ENCODE data around the gene KCNK5. TPM values are rescaled to one million over a fixed set of nuclear protein-coding genes. Genes with fewer than 3 reads are reported as not detected.

KCNK5 gene
- total RNA-seq, 1 experiment from 2014 or later, result 19.8 TPM

DNA sequence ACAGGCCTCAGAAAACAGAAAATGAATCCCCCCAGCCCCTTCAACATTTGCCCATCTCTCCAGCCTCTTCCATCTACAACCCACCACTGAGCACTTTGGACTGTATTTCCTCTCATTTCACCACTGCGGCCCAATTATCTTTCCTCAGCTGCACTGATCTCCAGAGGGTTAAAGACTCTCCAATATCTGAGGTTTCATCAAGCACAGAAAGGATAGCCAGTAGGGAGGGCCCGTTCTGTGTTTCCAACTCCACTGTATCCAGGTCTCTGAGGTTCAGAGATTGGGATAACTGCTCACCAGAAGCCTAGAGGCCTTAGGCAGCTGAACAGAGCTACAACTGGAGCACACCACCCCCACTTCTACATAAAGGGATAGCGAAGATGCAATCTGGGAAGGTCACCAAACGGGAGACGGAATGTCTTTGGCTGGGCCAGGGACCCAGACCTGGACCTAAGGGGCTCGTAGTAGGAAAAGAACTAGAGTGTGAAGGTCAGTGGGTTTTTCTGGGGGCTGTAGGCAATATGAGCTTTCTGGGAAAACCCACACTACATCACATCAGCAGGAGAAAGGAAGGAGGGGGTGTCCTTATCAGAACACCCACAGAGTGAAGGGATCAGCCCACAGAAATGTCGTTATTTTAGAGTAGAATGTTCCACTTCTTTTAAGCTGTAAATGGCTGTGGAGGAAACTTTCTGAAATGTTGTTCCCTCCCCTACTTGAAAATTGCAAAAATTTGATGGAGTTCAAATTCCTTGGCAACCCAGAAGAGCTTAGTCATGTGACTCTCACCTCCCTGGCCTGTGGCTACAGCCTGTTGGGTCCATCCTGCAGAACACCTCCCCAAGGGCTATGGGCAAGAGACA, 7.3 kb downstream of the KCNK5 start:
- no peaks in the 10 kb centered on the region for H3K9me3 ChIP-seq
- Mint-ChIP-seq H3K27ac (ENCODE audit: unreplicated experiment) (no peak overlapping the region), H3K9me3 (ENCODE audit: unreplicated experiment) (no peaks in the 10 kb centered on the region), H3K36me3 (ENCODE audit: insufficient read depth, unreplicated experiment) (peaks cover 45% of the 10 kb centered on the region), H3K4me1 (ENCODE audit: low read depth, unreplicated experiment) (peaks cover 28% of the 10 kb centered on the region), H3K27me3 (ENCODE audit: insufficient read depth, unreplicated experiment) (no peaks in the 10 kb centered on the region), H3K4me3 (ENCODE audit: unreplicated experiment) (no peak overlapping the region)
- no peaks in the 10 kb centered on the region for H3K27me3 ChIP-seq (replicated peaks; ENCODE audit: control insufficient read depth, insufficient read depth, low read length)
- TF ChIP-seq, protein P1, sequence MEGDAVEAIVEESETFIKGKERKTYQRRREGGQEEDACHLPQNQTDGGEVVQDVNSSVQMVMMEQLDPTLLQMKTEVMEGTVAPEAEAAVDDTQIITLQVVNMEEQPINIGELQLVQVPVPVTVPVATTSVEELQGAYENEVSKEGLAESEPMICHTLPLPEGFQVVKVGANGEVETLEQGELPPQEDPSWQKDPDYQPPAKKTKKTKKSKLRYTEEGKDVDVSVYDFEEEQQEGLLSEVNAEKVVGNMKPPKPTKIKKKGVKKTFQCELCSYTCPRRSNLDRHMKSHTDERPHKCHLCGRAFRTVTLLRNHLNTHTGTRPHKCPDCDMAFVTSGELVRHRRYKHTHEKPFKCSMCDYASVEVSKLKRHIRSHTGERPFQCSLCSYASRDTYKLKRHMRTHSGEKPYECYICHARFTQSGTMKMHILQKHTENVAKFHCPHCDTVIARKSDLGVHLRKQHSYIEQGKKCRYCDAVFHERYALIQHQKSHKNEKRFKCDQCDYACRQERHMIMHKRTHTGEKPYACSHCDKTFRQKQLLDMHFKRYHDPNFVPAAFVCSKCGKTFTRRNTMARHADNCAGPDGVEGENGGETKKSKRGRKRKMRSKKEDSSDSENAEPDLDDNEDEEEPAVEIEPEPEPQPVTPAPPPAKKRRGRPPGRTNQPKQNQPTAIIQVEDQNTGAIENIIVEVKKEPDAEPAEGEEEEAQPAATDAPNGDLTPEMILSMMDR (IDR thresholded peaks at IDR 0.05; ENCODE audit: insufficient read depth in 1 of 2, low read depth in 1 of 2, low read length in 1 of 2, severe bottlenecking in 1 of 2, unreplicated experiment in 1 of 2), result no peak
- H3K36me3 ChIP-seq (ENCODE audit: control insufficient read depth, insufficient read depth, low read length), result no peaks in the 10 kb centered on the region; the same call in 1 of the 2 replicates
- ChIA-PET CTCF (no interaction called here), POLR2A (no interaction called here)
- H3K4me3 ChIP-seq (ENCODE audit: low read depth, low read length), result no peak overlapping the region
- H3K4me1 ChIP-seq, result peaks cover 32% of the 10 kb centered on the region
- no TSS peak for BruUV-seq (replicated peaks)
- intact Hi-C loops (cut with micrococcal nuclease; ENCODE audit: unreplicated experiment), result no loop called here
- no peak for DNase-seq

DNA sequence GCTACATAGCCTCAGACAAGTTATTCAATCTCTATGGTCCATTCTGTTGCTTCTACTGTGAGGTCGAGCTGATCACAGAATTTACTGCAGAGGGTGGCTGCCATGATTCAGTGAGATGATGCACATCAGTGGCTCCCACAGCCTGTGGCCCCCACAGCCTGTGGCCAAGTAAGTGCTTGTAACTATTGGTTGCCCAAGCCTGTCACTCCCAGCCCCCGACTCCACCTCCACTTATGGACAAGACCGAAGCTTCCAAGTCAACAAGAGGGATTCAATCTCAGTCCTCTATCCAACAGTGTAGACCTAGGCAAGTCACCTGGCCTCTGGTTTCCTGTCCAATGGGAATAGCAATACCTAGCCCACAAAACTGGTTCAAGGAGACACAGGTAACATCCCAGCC, 8.2 kb downstream of the KCNK5 start:
- BruUV-seq (replicated peaks), result no TSS peak
- Mint-ChIP-seq H3K27ac (ENCODE audit: unreplicated experiment) (no peak overlapping the region), H3K9me3 (ENCODE audit: unreplicated experiment) (no peaks in the 10 kb centered on the region), H3K36me3 (ENCODE audit: insufficient read depth, unreplicated experiment) (peaks cover 47% of the 10 kb centered on the region), H3K27me3 (ENCODE audit: insufficient read depth, unreplicated experiment) (no peaks in the 10 kb centered on the region), H3K4me1 (ENCODE audit: low read depth, unreplicated experiment) (peaks cover 25% of the 10 kb centered on the region), H3K4me3 (ENCODE audit: unreplicated experiment) (no peak overlapping the region)
- ChIA-PET POLR2A (no interaction called here), CTCF (no interaction called here)
- Histone ChIP-seq H3K4me1 (peaks cover 28% of the 10 kb centered on the region), H3K4me3 (ENCODE audit: low read depth, low read length) (no peak overlapping the region), H3K9me3 (no peaks in the 10 kb centered on the region), H3K27me3 (replicated peaks; ENCODE audit: control insufficient read depth, insufficient read depth, low read length) (no peaks in the 10 kb centered on the region), H3K36me3 (ENCODE audit: control insufficient read depth, insufficient read depth, low read length) (no peaks in the 10 kb centered on the region; the same call in 1 of the 2 replicates)
- intact Hi-C loops (cut with micrococcal nuclease; ENCODE audit: unreplicated experiment), result no loop called here
- TF ChIP-seq, protein P1 (IDR thresholded peaks at IDR 0.05; ENCODE audit: insufficient read depth in 1 of 2, low read depth in 1 of 2, low read length in 1 of 2, severe bottlenecking in 1 of 2, unreplicated experiment in 1 of 2), result no peak
- no peak for DNase-seq

DNA sequence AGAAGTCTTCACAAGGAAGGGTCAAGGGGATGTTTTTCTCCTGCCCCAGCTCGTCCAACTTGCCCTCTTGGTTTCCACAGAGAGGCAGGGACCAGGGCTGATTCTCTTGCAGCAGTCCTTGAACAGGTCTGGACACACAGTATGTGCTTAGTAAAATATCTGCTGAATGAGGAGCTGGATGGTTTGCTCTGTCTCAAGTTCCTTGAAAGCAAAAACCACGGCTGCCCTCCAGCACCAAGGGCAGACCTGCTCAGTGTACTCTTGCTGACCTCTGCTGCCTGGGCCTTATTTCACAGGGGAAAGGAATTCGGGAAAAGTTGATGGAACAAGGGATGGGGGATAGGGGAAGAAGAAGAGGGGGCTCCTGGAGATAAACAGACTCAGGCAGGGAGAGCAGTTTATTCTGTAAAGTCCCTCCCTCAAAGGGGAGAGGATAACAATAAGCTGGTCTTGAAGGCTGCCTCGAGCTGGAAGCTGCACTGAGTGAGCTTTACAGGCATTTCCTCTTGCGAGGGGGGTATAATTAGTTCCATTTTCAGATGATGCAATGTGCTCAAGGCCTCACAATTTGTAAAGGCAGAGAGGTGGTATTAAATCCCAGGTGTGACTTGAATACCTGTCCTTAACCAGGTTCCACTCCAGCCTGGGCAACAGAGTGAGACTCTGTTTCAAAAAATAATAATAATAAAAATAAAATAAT, 10.3 kb downstream of the KCNK5 start:
- Mint-ChIP-seq H3K36me3 (ENCODE audit: insufficient read depth, unreplicated experiment) (peaks cover 28% of the 10 kb centered on the region), H3K27ac (ENCODE audit: unreplicated experiment) (no peak overlapping the region), H3K27me3 (ENCODE audit: insufficient read depth, unreplicated experiment) (no peaks in the 10 kb centered on the region), H3K9me3 (ENCODE audit: unreplicated experiment) (no peaks in the 10 kb centered on the region), H3K4me1 (ENCODE audit: low read depth, unreplicated experiment) (peaks cover 10% of the 10 kb centered on the region), H3K4me3 (ENCODE audit: unreplicated experiment) (no peak overlapping the region)
- H3K9me3 ChIP-seq, result no peaks in the 10 kb centered on the region
- H3K36me3 ChIP-seq (ENCODE audit: control insufficient read depth, insufficient read depth, low read length), result no peaks in the 10 kb centered on the region; the same call in none of the 2 replicates
- H3K4me1 ChIP-seq, result peaks cover 23% of the 10 kb centered on the region
- intact Hi-C loops (cut with micrococcal nuclease; ENCODE audit: unreplicated experiment), result no loop called here
- ChIA-PET POLR2A (no interaction called here), CTCF (interaction anchor here (0.6 to 1.4 kb wide), 3 partner anchors 29 to 554 kb away, joined by 3 to 4 read pairs (median 3); no protein-coding TSS in a partner anchor)
- no peaks in the 10 kb centered on the region for H3K27me3 ChIP-seq (replicated peaks; ENCODE audit: control insufficient read depth, insufficient read depth, low read length)
- TF ChIP-seq, protein P1 (IDR thresholded peaks at IDR 0.05; ENCODE audit: insufficient read depth in 1 of 2, low read depth in 1 of 2, low read length in 1 of 2, severe bottlenecking in 1 of 2, unreplicated experiment in 1 of 2), result peak in 1 of 2 experiments; percentile 32
- no peak overlapping the region for H3K4me3 ChIP-seq (ENCODE audit: low read depth, low read length)
- no peak for DNase-seq
- no TSS peak for BruUV-seq (replicated peaks)

All from Caco-2 (cell line).